Coronary artery (tissue), 2 donors: Measurements from ENCODE around the gene DCAF4.

Source experiments
- DNase-seq: peaks from one replicate; pipeline ENCODE4 v3.0.0-alpha.2; 2017; ENCODE audit warnings: low spot score
- H3K27ac ChIP-seq, 2 donors: fragments of 200-600 bp; sonication (generic); one replicate each; pipeline ENCODE4 v1.5.1; 2016 to 2019
- H3K4me3 ChIP-seq: fragments of 200-600 bp; sonication (generic); 2 replicates; pipeline ENCODE4 v1.5.1; 2016; ENCODE audit warnings: mild to moderate bottlenecking, moderate library complexity
- TF ChIP-seq, protein P1 (sequence below): fragments of 200-600 bp; sonication (generic); IDR thresholded peaks from one replicate; pipeline ENCODE4 v1.5.1; 2019; ENCODE audit warnings: antibody characterized with exemption

The DCAF4 gene

DNA sequence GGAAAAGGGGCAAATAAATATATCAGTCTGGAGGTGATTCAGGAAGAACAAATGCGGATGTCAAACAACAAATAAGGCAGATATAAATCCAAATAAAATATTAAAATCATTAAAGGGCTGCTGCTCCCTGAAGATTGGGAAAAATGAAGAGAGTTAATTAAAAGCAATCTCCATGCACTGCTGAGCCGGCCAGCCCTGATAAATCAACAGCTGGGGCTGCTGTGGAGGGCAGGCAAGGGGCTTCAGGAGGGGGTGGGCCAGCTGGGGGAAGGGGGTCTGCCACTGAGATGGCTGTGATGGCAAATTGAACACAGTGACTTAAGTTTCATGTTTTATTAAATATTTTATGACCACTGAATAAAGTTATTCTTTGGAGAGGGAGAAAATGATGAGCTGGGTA, 44.7 kb upstream of the DCAF4 start:
- no peak overlapping the region for H3K4me3 ChIP-seq
- DNase-seq: no peak
- TF ChIP-seq, protein P1, sequence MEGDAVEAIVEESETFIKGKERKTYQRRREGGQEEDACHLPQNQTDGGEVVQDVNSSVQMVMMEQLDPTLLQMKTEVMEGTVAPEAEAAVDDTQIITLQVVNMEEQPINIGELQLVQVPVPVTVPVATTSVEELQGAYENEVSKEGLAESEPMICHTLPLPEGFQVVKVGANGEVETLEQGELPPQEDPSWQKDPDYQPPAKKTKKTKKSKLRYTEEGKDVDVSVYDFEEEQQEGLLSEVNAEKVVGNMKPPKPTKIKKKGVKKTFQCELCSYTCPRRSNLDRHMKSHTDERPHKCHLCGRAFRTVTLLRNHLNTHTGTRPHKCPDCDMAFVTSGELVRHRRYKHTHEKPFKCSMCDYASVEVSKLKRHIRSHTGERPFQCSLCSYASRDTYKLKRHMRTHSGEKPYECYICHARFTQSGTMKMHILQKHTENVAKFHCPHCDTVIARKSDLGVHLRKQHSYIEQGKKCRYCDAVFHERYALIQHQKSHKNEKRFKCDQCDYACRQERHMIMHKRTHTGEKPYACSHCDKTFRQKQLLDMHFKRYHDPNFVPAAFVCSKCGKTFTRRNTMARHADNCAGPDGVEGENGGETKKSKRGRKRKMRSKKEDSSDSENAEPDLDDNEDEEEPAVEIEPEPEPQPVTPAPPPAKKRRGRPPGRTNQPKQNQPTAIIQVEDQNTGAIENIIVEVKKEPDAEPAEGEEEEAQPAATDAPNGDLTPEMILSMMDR: no peak
- H3K27ac ChIP-seq: no peak overlapping the region

DNA sequence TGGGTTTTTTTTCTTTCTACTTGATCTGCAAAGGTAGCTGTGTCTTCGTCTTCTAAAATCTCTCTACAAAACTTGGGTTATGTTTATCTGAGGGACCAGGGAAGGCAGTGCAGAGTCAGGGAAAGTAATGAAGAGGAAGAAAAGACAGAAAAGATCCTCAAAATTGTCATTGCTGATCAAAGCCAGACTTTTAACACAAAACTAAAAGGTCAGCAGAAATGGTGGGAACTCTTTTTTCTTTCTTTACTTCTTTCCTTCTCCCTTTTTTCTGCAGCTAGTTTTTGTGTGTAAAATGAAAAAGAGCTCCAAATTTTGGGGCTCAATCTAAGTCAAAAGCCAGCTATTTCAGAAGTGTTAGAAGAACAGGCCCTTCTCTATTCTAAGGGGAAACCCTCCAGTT, 44.2 kb upstream of the DCAF4 start:
- no peak for DNase-seq
- Histone ChIP-seq H3K4me3 (no peak overlapping the region), H3K27ac (no peak overlapping the region)
- TF ChIP-seq, protein P1: no peak

DNA sequence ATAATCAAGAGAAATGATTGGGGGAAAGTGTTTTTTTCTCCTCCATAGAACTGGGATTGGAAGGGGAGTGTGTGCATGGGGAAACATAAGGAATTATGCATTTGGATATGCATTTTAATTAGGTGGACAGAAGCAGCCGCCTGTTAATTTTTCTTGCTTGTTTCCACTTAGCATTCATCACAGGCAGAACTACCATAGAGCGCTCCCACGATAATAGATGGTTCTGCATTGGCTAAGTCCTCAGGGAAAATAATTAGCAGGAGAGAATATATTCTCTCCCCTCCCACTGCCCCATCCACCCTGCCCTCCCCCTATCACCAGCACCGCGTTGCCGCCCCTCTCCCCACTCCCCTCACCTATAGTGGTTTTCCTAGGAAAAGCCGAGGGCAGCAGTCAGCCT, 43.8 kb upstream of the DCAF4 start:
- Histone ChIP-seq H3K27ac (no peak overlapping the region), H3K4me3 (no peak overlapping the region)
- no peak for DNase-seq
- TF ChIP-seq, protein P1: no peak

DNA sequence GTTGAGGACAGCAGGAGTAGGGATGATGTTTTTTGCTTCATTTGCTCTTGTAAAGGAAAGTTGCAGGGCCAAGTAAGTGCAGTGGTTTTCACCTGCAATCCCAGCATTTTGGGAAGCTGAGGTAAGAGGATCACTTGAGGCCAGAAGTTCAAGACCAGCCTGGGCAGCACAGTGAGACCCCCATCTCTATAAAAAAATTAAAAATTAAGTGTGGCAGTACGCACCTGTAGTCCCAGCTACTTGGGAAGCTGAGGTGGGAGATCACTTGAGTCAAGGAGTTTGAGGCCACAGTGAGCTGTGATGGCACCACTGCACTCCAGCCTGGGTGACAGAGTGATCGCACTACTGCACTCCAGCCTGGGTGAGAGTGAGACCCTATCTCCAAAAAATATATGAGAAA, 43.2 kb upstream of the DCAF4 start:
- Histone ChIP-seq H3K4me3 (no peak overlapping the region), H3K27ac (no peak overlapping the region)
- TF ChIP-seq, protein P1: no peak
- DNase-seq: no peak

DNA sequence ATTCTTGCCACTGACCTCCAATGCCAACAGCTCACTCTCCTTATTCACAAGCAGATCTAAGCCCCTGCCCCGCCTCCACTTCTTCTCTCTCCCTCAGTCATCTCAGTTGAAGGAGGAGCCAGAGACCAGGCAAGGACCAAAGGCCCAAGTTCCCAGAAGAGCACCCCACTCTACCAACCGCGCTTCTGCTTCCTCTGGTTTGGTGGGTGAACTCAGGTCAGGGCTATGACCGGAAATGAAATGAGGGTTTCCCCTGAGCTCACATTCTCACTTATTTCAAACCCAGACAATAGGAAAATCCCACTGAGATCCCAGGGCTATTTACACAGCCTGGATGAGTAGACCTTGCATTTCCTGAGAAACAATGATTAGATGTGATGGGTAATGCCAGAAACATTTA, 42.3 kb upstream of the DCAF4 start:
- TF ChIP-seq, protein P1: no peak
- H3K4me3 ChIP-seq: no peak overlapping the region

DNA sequence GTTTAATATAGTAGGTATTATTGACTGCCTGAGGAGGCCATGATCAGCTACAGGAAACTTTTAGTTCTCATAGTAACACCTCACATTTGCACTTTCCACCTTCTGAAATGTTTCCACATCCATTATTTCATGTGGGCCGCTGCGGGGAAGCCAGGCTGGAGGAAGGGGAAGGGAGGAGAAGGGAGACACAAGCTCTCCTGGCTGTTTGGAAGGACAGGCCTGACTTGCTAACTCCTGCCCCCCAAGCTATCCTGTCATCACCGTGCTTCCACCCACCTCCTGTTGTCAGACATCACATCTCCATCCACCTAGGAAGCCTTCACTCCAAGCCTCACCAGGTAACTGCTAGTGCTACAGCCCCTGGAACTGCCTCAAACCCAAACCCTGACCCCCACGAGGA, 41.9 kb upstream of the DCAF4 start:
- TF ChIP-seq, protein P1: no peak
- DNase-seq: no peak
- H3K27ac ChIP-seq: no peak overlapping the region

More for the DNA sequence above, 42.3 kb upstream of the DCAF4 start:
- no peak for DNase-seq
- H3K27ac ChIP-seq: no peak overlapping the region

DNA sequence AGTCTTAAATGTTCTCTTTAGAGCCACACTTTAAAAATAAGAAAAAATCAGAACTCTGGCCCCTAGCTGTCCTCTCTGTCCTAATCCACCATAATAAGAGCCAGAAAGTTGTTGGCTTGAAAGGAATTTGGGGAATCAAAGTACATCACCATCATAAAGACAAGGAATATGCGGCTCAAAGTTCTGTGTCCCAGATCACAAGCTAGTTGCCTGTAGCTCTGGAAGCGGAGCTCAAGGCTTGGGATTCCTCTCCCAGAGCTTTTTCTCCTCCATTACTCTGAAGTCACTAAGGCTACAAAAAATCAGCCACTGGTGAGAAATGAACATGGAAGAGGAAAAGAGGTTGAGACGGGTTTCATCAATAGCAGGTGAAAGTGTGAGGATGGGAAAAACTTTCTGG, 38.8 kb upstream of the DCAF4 start:
- DNase-seq: no peak
- H3K4me3 ChIP-seq: no peak overlapping the region
- TF ChIP-seq, protein P1: no peak
- no peak overlapping the region for H3K27ac ChIP-seq

More for the DNA sequence above, 41.9 kb upstream of the DCAF4 start:
- no peak overlapping the region for H3K4me3 ChIP-seq
